Stimulated activated CD4-positive, alpha-beta T cell treated with anti-CD3 and anti-CD28 coated beads, Interleukin-2, amount 100 ng/mL, for 48 hours (primary cell): ENCODE results near the gene MRPL44.
"Not testable (repeated sequence)": the region's sequence is repeated elsewhere in the genome, so short reads cannot be mapped to it uniquely, and the experiment has no call there.

Source experiments
- DNase-seq, 2 donors: peaks; one replicate each; pipeline ENCODE4 v3.0.0-alpha.2; 2020

The MRPL44 gene

GRCh38 chr2:223937535-223937934 is 19.7 kb upstream of the MRPL44 start:
- no peak for DNase-seq

DNA sequence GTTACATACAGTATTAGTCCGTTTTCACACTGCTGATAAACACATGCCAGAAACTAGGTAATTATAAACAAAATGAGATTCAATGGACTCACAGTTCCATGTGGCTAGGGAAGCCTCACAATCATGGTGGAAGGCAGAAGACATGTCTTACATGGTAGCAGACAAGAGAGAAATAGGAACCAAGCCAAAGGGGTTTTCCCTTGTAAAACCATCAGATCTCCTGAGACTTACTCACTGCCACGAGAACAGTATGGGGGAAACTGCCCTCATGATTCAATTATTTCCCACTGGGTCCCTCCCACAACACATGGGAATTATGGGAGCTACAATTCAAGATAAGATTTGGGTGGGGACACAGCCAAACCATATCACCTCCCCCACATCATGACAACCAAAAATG is 17.8 kb upstream of the MRPL44 start:
- DNase-seq = not testable (repeated sequence)

GRCh38 chr2:223941579-223942277 is 15.5 kb upstream of the MRPL44 start:
- peak; percentile 56 to 59 for DNase-seq

- DNase-seq = no peak
Measured at GRCh38 chr2:223943135-223943534, 14.1 kb upstream of the MRPL44 start.

DNA sequence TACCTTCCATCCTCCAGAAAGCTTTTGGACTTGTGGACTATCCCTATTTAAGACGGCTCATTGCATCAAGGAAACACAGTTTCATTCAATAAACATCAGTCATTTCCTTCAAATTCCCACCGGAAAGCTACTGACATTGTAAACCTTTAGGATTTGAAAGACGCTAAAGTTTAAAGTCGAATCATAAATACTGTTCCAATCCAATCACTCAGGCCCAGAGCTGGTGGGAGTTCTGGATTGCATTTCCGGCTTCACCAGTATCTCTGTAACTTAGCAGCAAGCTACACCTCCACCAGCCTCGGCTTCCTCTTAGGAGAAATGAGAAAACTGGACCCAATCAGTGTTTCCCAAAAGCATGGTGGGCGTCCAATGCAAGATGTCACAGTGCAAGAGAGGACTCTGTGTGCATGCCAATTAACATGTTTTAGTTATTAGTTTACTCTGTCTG is 13.7 kb upstream of the MRPL44 start:
- DNase-seq = no peak

- no peak for DNase-seq
Measured at GRCh38 chr2:223944166-223944702, 13.0 kb upstream of the MRPL44 start.

- DNase-seq = peak; percentile 69 to 70
Measured at GRCh38 chr2:223944703-223945531, 12.3 kb upstream of the MRPL44 start, which contains the start of gene WDFY1. Gene WDFY1, minus strand, starts transcription at chr2:223945335. Its CDS starts 51 bp downstream, at chr2:223945284.

GRCh38 chr2:223945755-223946154 is 11.5 kb upstream of the MRPL44 start:
- no peak for DNase-seq

GRCh38 chr2:223947711-223948205 is 9.5 kb upstream of the MRPL44 start:
- no peak for DNase-seq

DNA sequence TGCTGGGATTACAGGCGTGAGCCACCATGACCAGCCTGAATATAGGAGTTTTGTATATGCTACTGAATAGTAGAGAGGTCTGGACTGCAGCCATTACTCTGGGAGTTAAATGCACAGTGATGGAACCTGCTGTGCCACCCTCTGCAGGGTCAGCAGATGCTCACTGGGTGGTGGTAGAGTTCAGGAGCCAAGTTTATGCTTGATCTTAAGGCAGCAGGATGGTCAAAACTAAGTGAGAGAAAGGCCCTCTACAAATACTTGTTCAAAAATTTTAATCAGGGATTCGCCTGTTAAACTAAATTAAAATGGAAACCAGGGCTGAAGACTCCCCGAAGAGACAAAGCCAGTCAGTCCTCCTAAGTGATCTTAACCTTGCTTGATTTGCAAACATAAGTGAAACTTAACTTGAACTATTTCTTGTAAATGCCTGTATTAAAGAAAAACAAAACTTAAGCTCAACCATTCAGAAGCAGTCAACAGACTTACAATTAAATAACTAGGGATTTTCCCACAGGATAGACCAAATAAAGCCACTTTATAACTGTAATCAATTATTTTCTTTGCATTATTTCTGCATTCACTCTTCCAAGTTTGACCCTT is 7.9 kb upstream of the MRPL44 start:
- no peak for DNase-seq

DNA sequence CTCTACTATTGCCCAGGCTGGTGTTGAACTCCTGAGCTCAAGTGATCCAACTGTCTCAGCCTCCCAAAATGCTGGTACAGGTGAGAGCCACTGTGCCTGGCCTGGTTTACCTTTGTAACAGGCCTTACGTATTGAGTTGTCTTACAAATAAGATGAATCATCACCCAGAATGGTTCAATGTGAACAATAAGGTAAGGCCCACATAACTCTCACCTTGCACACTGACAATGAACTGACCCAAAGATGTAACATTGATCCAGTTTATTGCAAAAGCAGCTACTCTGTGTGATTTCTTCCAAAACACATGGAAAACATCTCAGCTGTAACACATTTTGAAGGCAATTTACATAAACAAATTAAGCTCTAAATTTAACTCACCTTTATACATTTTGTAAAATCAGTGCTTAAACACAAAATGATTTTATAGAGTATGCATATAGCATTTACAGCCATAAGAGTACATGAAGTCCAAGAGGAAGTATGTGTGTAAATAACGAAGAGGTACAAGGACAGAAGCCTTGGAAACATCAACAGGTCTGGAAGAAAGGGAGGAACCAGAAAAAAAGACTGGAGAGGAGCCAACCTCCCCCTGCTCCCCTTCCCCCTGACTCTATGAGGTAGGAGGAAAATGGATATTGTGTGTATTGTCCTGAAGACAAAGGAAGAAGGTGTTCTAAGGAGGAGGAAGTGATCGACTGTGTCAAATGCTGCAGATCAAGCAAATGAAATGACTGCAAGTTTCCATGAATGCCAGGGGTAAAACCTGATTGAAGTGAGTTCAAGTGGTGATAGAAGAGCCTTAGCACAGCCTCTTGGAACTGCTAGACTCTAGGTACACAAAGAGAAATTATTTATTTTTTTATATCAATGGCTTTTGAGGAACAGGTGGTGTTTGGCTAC is 6.6 kb upstream of the MRPL44 start:
- no peak for DNase-seq

DNA sequence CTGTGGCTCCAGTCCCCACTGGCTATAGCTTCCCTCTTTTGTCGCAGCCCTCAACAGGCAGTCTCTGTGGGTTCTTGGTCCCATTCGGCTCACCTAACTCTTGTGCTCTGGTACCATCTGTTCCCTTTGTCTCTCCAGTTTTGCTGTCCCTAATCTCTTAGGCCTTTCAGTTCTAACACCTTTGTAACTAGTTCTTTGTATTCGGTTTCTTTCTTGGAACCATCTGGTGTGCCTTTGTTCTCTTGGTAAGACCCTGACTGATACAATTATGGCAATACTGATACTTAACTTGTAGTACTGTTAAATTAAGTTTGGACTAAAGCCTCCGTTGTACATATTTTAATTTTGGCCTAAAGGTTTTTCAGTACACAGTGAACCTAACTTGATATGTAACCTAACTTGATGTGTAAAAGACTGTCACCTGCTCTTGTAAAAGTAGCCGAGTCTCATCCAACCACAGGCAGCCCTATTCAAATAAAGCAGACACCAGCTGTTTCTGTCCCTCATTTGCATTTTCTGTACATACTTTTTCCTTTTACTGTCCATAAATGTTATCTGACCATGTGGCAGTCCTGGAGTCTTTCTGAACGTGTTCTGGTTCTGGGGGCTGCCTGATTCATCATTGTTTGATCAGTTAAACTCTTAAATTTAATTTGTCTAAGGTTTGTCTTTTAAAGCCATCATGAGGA is 4.8 kb upstream of the MRPL44 start:
- no peak for DNase-seq

DNA sequence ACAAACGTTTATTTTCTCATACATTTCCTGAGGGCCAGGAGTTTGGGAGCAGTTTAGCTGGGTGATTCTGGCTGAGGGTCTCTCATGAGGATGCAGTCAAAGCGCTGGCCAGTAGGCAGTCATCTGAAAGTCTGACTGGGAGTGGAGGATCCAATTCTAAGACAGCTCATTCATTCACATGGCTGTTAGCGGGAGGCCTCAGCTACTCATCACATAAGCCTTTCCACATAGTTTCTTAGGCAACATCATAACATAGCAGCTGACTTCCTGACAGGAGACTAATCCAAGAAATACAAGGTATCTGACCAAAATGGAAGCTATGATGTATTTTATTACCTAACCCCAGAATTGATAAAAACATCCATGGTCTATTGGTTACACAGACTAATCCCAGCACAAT is 2.9 kb upstream of the MRPL44 start:
- no peak for DNase-seq

DNA sequence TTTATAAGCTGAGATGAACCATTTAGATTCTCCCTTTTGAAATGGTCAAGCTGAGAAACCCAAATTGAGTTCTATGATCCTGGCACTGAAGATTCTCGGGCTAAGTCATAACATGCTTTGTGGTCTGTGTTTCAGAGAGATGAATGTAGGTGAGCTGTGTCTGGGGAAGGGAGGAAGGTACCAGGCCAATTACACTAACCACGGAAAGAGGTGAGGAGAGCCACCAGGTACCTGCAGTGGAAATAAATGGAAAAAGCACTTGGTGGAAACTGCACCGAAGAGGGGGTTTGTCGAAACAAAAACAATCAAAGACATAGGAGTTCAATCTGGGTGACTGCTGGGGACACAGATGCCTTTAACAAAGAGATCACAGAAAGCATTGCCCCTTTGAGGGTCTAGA is 963 bp upstream of the MRPL44 start:
- DNase-seq = no peak

- DNase-seq = no peak
Measured at GRCh38 chr2:223959688-223960087, 2.4 kb downstream of the MRPL44 start.

- DNase-seq = no peak
Measured at GRCh38 chr2:223967981-223968380, 10.7 kb downstream of the MRPL44 start.

- no peak for DNase-seq
Measured at GRCh38 chr2:223969315-223969714, 12.1 kb downstream of the MRPL44 start.

GRCh38 chr2:223969856-223970255 is 12.6 kb downstream of the MRPL44 start:
- no peak for DNase-seq

- DNase-seq = peak; percentile 66 to 70
Measured at GRCh38 chr2:223970343-223971128, 13.3 kb downstream of the MRPL44 start.

- DNase-seq = no peak
Measured at GRCh38 chr2:223971731-223972130, 14.5 kb downstream of the MRPL44 start.

DNA sequence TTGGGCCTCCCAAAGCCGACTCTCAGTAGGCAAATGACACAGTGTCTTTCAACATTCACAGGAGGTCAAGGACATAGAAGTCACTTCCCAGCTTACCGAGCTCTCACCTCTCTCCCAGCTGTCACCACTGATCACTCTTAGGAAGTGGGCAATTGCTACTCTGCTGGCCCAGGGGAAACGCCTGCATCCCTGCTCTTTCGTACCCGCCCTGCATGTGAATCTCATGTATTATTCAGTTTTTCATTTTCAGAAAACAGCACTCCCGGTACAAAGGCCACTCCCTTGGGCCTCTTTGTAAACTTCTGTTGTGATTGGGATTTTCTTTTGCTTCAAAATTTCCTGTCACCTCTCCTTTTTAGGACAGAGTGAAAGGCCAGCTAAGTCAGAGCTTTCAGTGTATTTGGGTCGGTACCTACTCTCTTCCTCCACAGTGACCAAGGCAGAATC is 15.4 kb downstream of the MRPL44 start:
- no peak for DNase-seq
